ENCODE data around the gene ATP5MC2. TPM values are rescaled to one million over a fixed set of nuclear protein-coding genes. Genes with fewer than 3 reads are reported as not detected.
"Not testable (repeated sequence)": the region's sequence is repeated elsewhere in the genome, so short reads cannot be mapped to it uniquely, and the experiment has no call there.

ATP5MC2 gene
- total RNA-seq, 1 donor from 2014 or later: 623 TPM

- DNase-seq (no peak), ATAC-seq (peak; percentile 71)
- intact Hi-C loops (cut with micrococcal nuclease): no loop called here
These were observed 16.3 kb downstream of the ATP5MC2 start for GRCh38 chr12:53659571-53659981.

DNA sequence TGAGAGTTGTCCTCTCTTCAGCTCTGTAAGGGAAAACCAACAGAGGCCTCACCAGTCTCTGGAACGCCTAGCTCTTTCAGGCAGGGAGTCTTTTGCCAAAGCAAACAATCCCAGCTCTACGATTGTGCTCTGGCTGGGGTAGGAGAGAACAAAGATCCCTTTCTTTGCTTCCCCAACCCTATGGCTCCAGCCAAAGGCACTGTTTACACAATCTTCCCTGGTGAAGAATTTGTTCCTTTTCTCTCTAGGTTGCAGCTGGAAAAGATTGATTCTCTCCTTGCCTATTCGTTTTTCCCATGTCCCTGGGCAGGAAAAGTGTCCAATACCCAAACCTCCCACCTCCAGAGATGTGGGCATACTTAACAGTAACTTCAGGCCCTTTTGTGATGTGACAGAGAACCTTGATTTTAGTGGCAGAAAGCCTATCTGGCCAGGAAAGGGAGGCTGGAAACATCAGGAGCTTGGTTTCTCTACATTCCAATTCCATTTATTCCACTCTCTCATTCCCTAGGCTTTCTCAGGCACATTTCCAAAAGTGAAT is 16.8 kb downstream of the ATP5MC2 start:
- peak; percentile 88 for ATAC-seq
- DNase-seq: no peak
- intact Hi-C loops (cut with micrococcal nuclease): no loop called here

DNA sequence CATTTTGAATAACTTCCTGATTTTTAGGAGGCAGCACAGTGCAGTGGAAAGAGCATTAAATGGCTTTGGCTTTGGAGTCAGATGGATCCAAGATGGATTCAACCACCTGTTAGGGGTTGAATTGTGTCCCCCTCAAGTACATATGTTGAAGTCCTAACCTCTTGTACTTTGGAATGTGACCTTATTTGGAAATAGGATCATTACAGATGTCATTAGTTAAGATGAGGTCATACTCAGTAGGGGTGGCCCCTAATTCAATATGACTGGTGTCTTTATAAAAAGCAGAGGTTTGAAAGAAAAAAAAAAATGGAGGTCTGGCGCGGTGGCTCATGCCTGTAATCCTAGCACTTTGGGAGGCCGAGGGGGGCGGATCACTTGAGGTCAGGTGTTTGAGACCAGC is 18.8 kb downstream of the ATP5MC2 start:
- intact Hi-C loops (cut with micrococcal nuclease): no loop called here
- no peak for DNase-seq
- no peak for ATAC-seq

DNA sequence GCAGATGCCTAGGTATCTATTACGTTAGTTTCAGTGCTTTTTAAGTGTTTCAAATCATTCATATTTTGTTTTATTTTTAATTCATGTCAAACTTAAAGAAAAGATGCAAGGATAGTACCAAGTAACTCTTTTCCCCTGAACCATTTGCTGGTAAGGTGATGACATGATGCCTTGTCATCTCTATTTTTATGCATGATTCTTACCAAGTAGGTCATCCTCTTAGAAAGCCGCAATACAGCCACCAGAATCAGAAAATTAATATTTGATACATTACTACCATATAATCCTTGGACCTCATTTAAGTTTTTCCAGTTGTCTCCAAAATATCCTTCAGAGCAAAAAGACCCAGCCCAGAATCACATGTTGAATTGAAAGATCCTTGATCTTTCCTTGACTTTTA is 22.3 kb downstream of the ATP5MC2 start:
- peak; percentile 26 for ATAC-seq
- intact Hi-C loops (cut with micrococcal nuclease): no loop called here

DNA sequence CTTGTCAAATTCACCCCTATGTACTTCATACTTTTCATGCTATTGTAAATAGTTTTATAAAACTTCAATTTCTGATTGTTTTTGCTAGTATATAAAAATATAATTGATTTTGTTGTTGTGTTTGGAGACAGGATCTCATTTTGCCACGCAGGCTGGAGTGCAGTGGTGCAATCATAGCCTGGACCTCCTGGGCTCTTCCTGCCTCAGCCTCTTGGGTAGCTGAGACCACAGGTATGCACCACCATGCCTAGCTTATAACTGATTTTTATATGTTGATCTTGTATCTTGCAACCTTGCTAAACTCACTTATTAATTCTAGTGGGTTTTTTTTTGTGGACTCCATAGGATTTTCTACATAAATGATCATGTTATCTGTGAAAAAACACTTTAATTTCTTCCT is 23.5 kb downstream of the ATP5MC2 start:
- intact Hi-C loops (cut with micrococcal nuclease): no loop called here
- DNase-seq: no peak
- ATAC-seq: no peak

More for the DNA sequence above, 22.3 kb downstream of the ATP5MC2 start:
- DNase-seq: no peak

DNA sequence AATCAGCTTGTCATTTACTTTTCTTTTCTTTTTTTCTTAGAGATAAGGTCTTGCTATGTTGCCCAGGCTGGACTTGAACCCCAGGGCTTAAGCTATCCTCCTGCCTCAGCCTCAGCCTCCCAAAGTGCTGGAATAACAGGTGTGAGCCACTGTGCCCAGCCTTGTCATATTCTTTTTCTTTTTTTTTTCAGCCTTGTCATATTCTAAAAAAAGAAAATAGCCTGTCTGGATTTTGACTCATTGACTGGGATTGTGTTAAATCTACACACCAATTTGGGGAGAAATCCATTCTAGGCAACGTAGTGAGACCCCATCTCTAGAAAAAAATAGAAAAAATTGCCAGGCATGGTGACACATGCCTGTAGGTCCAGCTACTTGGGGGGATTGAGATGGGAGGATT is 24.1 kb downstream of the ATP5MC2 start:
- intact Hi-C loops (cut with micrococcal nuclease): no loop called here
- no peak for DNase-seq
- no peak for ATAC-seq

DNA sequence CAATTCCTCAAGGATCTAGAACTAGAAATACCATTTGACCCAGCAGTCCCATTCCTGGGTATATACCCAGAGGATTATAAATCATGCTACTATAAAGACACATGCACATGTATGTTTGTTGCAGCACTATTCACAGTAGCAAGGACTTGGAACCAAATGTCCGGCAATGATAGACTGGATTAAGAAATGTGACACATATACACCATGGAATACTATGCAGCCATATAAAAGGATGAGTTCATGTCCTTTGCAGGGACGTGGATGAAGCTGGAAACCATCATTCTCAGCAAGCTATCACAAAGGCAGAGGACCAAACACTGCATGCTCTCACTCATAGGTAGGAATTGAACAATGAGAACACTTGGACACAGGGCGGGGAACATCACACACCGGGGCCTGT is 29.6 kb downstream of the ATP5MC2 start:
- ATAC-seq; intact Hi-C loops (cut with micrococcal nuclease); DNase-seq: not testable (repeated sequence)

DNA sequence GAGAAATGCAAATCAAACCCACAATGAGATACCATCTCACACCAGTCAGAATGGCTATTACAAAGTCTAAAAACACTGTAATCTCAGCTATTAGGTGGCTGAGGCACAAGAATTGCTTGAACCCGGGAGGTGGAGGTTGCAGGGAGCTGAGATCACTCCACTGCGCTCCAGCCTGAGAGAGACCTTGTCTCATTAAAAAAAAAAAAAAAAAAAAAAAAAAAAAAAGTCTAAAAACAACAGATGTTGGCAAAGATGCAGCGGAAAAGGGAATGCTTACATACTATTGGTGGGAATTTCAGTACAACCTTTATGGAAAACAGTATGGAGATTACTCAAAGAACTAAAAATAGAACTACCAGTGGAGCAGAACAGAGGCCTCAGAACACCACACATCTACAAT is 30.7 kb downstream of the ATP5MC2 start:
- intact Hi-C loops (cut with micrococcal nuclease): no loop called here
- ATAC-seq (no peak), DNase-seq (no peak)

- ATAC-seq (no peak), DNase-seq (no peak)
- intact Hi-C loops (cut with micrococcal nuclease): no loop called here
These were observed 31.8 kb downstream of the ATP5MC2 start for GRCh38 chr12:53644133-53644532.

DNA sequence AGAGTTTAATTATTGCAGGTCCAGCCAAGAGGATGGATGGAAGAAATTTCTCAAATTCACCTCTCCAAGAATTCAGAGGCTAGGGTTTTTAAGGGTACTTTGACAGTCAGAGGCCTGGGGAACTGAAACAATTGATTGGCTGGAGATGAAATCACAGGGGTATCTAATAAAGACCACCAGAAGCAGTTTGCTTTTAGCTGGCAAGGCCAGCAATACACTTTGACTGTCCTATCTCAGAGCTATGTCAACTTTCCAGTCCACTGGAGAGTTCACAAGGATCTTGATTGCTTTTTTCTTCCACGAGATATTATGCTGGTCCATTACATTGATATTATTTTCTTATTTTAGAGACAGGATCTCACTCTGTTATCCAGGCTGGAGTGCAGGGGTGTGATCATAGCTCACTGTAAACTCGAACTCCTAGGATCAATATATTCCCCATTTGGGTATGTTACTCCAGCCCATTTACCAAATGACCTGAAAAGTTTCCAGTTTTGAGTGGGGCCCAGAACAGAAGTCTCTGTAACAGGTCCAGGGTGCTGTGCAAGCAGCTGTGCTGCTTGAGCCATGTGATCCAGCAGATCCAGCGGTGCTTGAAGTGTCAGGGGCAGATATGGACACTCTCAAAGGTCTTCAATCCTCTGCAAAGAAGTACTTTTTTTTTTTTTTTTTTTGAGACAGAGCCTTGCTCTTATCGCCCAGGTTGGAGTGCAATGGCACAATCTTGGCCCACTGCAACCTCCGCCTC is 32.5 kb downstream of the ATP5MC2 start:
- ATAC-seq (peak; percentile 57), DNase-seq (no peak)
- intact Hi-C loops (cut with micrococcal nuclease): no loop called here

DNA sequence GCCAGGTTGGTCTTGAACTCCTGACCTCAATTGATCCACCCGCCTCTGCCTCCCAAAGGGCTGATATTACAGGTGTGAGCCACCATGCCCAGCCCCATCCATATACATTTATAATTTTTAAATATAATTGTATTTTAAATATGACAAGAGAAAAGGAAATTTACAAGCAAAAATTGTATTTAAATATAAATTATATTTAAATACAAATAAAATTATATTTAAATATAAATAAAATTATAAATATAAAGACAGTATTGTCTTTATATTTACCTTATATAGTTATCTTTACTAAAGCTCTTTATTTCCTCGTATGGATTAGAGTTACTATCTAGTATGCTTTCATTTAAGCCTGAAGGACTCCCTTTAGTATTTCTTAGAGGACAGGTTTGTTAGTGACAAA is 37.8 kb downstream of the ATP5MC2 start:
- ATAC-seq: no peak
- intact Hi-C loops (cut with micrococcal nuclease): no loop called here
- no peak for DNase-seq

DNA sequence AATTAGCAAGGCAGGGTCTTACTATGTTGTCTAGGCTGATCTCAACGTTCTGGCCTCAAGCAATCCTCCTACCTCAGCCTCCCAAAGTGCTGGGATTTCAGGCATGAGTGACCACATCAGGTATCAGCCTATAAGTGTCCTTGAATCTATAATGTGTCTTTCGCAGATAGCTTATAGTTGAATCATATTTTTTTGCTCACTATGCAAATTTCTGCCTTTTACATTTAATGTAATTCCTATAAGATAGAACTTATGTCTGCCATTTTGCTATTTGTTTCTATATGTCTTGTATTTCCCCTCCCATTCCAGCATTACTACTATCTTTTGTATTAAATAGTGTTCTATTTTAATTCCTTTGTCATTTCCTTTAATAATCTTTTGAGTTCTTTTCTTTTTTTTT is 39.2 kb downstream of the ATP5MC2 start:
- DNase-seq: no peak
- intact Hi-C loops (cut with micrococcal nuclease): no loop called here
- ATAC-seq: no peak

- ATAC-seq; DNase-seq; intact Hi-C loops (cut with micrococcal nuclease): not testable (repeated sequence)
These were observed 40.2 kb downstream of the ATP5MC2 start for GRCh38 chr12:53635708-53636107.

GRCh38 chr12:53631721-53632120 is 44.2 kb downstream of the ATP5MC2 start:
- DNase-seq (no peak), ATAC-seq (no peak)
- intact Hi-C loops (cut with micrococcal nuclease): no loop called here

GRCh38 chr12:53627919-53628318 is 48.0 kb downstream of the ATP5MC2 start:
- intact Hi-C loops (cut with micrococcal nuclease): no loop called here
- DNase-seq: no peak
- no peak for ATAC-seq

- DNase-seq (no peak), ATAC-seq (no peak)
- intact Hi-C loops (cut with micrococcal nuclease): no loop called here
These were observed 49.1 kb downstream of the ATP5MC2 start for GRCh38 chr12:53626702-53627169.

- intact Hi-C loops (cut with micrococcal nuclease): no loop called here
- DNase-seq: peak; percentile 99
- ATAC-seq: peak; percentile 97
These were observed 49.8 kb downstream of the ATP5MC2 start, which contains the start of gene ATF7 for GRCh38 chr12:53625946-53626701. Gene ATF7 (minus strand): TSS chr12:53626382. CDS start chr12:53601000, 25,382 bp downstream.

GRCh38 chr12:53625373-53625945 is 50.4 kb downstream of the ATP5MC2 start:
- intact Hi-C loops (cut with micrococcal nuclease): no loop called here

GRCh38 chr12:53624956-53625355 is 50.9 kb downstream of the ATP5MC2 start:
- no peak for ATAC-seq
- intact Hi-C loops (cut with micrococcal nuclease): no loop called here

More at GRCh38 chr12:53625373-53625945, 50.4 kb downstream of the ATP5MC2 start:
- no peak for DNase-seq
- ATAC-seq: no peak

GRCh38 chr12:53624458-53624857 is 51.4 kb downstream of the ATP5MC2 start:
- DNase-seq (no peak), ATAC-seq (no peak)
- intact Hi-C loops (cut with micrococcal nuclease): no loop called here

More at GRCh38 chr12:53624956-53625355, 50.9 kb downstream of the ATP5MC2 start:
- DNase-seq: no peak
